HUDEP-2 (cell line): ENCODE data around the gene MS4A8.

ENCODE experiments used
- DNase-seq, 76 experiments: peaks; one replicate each; lab custom pipeline; 2025; ENCODE audit not compliant: unreplicated experiment in 76 of 76; lab: John Stamatoyannopoulos, UW

MS4A8 gene

GRCh38 chr11:60762851-60763691 lies 63.7 kb downstream of the MS4A8 start:
- peak in 4 of 76 experiments; percentile 7 to 20 (median 12) for DNase-seq

GRCh38 chr11:60763692-60764369 lies 64.4 kb downstream of the MS4A8 start:
- DNase-seq = no peak

- DNase-seq = no peak
Observed at GRCh38 chr11:60764879-60765278, 65.5 kb downstream of the MS4A8 start.

GRCh38 chr11:60765355-60765754 lies 65.9 kb downstream of the MS4A8 start:
- no peak for DNase-seq
